ENCODE measurements around the gene UTP11.

DNA sequence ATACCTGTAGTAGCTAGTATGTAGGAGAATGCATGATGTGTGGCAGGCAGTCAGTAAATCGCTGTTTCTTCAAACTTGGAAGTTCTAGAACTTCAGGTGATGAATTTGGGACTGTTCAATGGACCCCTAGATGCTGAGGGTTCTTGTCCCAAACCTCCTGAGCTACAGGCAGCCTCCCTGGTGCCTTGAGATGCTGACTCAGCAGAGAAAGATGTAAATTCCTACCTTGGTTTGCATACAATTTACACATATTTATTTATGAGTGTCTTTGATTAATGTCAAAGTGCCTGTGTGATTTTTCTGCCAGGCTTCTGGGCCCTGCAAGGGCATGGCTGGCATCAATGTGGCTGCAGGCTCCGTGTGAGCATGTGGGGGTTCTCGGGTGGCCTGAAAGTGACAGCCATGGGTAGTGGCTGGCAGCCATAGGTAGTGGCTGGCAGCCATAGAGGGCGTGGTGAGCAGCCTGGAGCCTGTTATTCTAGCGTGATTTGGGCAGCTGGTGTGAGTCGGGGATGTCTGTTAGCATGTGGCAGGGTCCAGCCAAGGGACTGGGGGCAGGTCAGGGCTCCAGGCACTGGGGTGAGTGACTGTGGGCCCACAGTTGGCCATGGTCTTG, 47.2 kb downstream of the UTP11 start:
- TF ChIP-seq, protein P1, sequence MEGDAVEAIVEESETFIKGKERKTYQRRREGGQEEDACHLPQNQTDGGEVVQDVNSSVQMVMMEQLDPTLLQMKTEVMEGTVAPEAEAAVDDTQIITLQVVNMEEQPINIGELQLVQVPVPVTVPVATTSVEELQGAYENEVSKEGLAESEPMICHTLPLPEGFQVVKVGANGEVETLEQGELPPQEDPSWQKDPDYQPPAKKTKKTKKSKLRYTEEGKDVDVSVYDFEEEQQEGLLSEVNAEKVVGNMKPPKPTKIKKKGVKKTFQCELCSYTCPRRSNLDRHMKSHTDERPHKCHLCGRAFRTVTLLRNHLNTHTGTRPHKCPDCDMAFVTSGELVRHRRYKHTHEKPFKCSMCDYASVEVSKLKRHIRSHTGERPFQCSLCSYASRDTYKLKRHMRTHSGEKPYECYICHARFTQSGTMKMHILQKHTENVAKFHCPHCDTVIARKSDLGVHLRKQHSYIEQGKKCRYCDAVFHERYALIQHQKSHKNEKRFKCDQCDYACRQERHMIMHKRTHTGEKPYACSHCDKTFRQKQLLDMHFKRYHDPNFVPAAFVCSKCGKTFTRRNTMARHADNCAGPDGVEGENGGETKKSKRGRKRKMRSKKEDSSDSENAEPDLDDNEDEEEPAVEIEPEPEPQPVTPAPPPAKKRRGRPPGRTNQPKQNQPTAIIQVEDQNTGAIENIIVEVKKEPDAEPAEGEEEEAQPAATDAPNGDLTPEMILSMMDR (IDR thresholded peaks at IDR 0.05; ENCODE audit: poor library complexity, severe bottlenecking), result no peak
- TF ChIP-seq EP300 (conservative IDR thresholded peaks at IDR 0.05; ENCODE audit: poor library complexity, severe bottlenecking) (no peak), EZH2 (IDR thresholded peaks at IDR 0.05; ENCODE audit: borderline replicate concordance, insufficient read depth, low read length, poor library complexity, severe bottlenecking) (no peak), TAF1 (IDR thresholded peaks at IDR 0.05; ENCODE audit: low read depth) (no peak), POLR2AphosphoS5 (IDR thresholded peaks at IDR 0.05) (no peak), SMC3 (conservative IDR thresholded peaks at IDR 0.05; ENCODE audit: poor library complexity) (no peak)
